Measurements from ENCODE around the gene GHR.

Gene GHR

GRCh38 chr5:42499016-42499415 lies 75.8 kb downstream of the GHR start:
- peaks cover 22% of the 10 kb centered on the region for H3K4me1 ChIP-seq (ENCODE audit: insufficient read depth, low read length)
- no peaks in the 10 kb centered on the region for H3K27me3 ChIP-seq (ENCODE audit: insufficient read depth, low read length)
- no peaks in the 10 kb centered on the region for H3K9me3 ChIP-seq (ENCODE audit: insufficient read depth, low read depth, low read length)
- no peak overlapping the region for H3K27ac ChIP-seq (ENCODE audit: low read length)
- H3K9ac ChIP-seq (ENCODE audit: low read depth, low read length), result no peak overlapping the region
- H3K36me3 ChIP-seq (ENCODE audit: insufficient read depth, low read depth, low read length), result no peaks in the 10 kb centered on the region
- no peak overlapping the region for H3K4me3 ChIP-seq (ENCODE audit: low read length)

DNA sequence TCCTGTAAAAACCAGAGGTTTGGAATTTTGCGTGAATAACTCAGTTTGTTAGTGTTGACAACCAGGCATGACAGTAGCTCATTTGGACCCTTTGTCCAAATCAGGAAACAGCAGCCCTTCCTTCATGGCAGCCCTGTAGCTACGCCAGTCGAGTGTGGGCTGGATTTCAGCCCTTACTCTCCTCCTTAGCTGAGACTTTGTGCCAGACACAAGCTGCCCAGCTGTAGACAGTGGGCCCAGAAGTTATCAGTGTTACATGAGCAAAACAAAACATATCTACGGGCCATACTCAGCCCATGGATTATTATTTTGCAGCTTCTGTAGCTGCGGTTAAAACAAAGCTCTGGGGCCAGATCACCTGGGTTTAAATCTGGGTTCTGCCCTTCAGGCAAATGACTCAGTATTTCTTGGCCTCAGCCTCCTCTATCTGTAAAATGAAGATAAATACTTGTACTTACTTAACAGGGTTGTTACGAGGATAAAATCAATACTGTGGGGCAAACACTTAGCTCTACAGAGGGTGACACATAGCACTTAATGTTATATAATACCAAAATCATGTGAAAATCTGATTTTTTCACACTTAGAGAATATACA lies 76.9 kb downstream of the GHR start:
- Histone ChIP-seq H3K36me3 (ENCODE audit: insufficient read depth, low read depth, low read length) (no peaks in the 10 kb centered on the region), H3K4me1 (ENCODE audit: insufficient read depth, low read length) (peaks cover 22% of the 10 kb centered on the region), H3K9ac (ENCODE audit: low read depth, low read length) (no peak overlapping the region), H3K9me3 (ENCODE audit: insufficient read depth, low read depth, low read length) (no peaks in the 10 kb centered on the region), H3K27ac (ENCODE audit: low read length) (no peak overlapping the region), H3K27me3 (ENCODE audit: insufficient read depth, low read length) (no peaks in the 10 kb centered on the region), H3K4me3 (ENCODE audit: low read length) (no peak overlapping the region)

DNA sequence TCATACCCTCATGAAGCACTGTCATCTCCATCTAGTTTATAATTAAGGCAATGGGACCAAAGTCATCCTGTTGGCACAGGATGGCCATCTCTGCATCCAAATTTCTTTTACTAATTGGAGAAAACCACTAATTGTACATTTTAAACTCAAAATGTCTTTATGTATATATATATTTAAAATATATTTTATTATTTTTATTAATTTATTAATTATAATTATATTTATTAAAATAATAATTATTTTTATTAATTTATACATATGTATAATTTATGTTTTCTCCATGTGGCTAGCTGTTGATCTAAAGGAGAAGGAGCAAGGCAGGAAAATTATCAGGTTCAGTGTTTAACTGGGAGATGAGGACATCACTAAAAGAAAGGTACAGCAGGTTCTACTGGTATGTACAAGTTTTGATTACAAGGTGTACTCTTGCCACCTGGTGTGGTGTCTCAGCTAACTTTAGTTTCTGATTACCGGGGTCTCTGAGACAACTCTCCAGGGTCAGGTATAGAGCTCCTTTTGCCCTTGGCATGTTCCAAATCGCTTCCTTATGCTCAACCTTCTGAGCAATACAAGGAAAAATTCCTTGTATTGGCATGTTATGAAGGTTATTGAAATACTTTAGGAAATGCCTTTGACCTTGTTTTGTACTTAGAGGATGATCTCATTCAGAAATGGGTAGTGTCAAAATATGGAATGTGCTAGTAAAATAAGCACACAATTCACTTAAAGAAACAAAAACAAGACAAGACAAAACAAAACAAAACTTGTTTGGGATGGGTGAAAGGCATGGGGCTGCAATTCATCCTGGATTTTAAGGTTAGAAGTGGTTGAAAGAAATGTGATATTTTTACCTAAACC lies 79.6 kb downstream of the GHR start:
- Histone ChIP-seq H3K9me3 (ENCODE audit: insufficient read depth, low read depth, low read length) (no peaks in the 10 kb centered on the region), H3K9ac (ENCODE audit: low read depth, low read length) (no peak overlapping the region), H3K27me3 (ENCODE audit: insufficient read depth, low read length) (no peaks in the 10 kb centered on the region), H3K27ac (ENCODE audit: low read length) (no peak overlapping the region), H3K36me3 (ENCODE audit: insufficient read depth, low read depth, low read length) (no peaks in the 10 kb centered on the region), H3K4me3 (ENCODE audit: low read length) (no peak overlapping the region), H3K4me1 (ENCODE audit: insufficient read depth, low read length) (peaks cover 7% of the 10 kb centered on the region)

- H3K4me1 ChIP-seq (ENCODE audit: insufficient read depth, low read length), result peaks cover 4% of the 10 kb centered on the region; the same call in 1 of the 2 replicates
- H3K36me3 ChIP-seq (ENCODE audit: insufficient read depth, low read depth, low read length), result no peaks in the 10 kb centered on the region
- H3K4me3 ChIP-seq (ENCODE audit: low read length), result no peak overlapping the region
- H3K9ac ChIP-seq (ENCODE audit: low read depth, low read length), result no peak overlapping the region
- no peaks in the 10 kb centered on the region for H3K27me3 ChIP-seq (ENCODE audit: insufficient read depth, low read length)
- no peaks in the 10 kb centered on the region for H3K9me3 ChIP-seq (ENCODE audit: insufficient read depth, low read depth, low read length)
- no peak overlapping the region for H3K27ac ChIP-seq (ENCODE audit: low read length)
These were observed 83.4 kb downstream of the GHR start for GRCh38 chr5:42506662-42507061.

DNA sequence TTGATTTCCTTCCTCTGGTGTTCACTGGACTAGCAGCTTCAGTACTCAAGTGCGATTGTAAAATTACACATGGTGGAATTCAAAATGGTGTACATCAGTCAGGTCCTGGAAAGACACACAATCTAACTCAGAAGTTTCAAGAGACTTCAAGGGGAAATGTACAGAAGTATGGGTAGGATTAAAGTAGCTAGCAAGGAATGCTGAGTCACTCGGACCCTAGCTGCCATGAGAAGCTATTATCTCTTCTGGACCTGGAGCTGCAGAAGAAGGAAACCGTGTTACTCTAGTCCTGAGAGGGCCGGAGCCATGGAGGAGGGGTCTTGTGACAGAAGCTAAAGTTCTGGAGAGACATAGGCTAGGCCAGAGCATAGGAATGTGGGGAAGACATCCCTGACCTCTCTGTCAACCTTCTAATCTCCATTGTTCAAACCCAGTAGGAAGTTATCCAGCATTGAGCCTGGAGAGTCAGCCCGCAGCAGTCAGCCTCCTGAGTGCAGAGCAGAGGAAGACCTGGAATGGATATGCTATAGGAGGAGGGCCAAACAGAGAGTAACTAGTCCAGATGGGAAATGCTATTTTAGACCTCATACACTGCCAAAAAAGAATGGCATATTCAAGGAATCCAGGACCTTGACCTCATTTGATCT lies 84.3 kb downstream of the GHR start:
- Histone ChIP-seq H3K36me3 (ENCODE audit: insufficient read depth, low read depth, low read length) (no peaks in the 10 kb centered on the region), H3K4me1 (ENCODE audit: insufficient read depth, low read length) (peaks cover 4% of the 10 kb centered on the region; the same call in 1 of the 2 replicates), H3K4me3 (ENCODE audit: low read length) (no peak overlapping the region), H3K9ac (ENCODE audit: low read depth, low read length) (no peak overlapping the region), H3K27ac (ENCODE audit: low read length) (no peak overlapping the region), H3K27me3 (ENCODE audit: insufficient read depth, low read length) (no peaks in the 10 kb centered on the region), H3K9me3 (ENCODE audit: insufficient read depth, low read depth, low read length) (no peaks in the 10 kb centered on the region)

GRCh38 chr5:42513246-42513645 lies 90.0 kb downstream of the GHR start:
- Histone ChIP-seq H3K27ac (ENCODE audit: low read length) (no peak overlapping the region), H3K27me3 (ENCODE audit: insufficient read depth, low read length) (no peaks in the 10 kb centered on the region), H3K36me3 (ENCODE audit: insufficient read depth, low read depth, low read length) (no peaks in the 10 kb centered on the region), H3K4me1 (ENCODE audit: insufficient read depth, low read length) (no peaks in the 10 kb centered on the region), H3K9me3 (ENCODE audit: insufficient read depth, low read depth, low read length) (no peaks in the 10 kb centered on the region), H3K4me3 (ENCODE audit: low read length) (no peak overlapping the region), H3K9ac (ENCODE audit: low read depth, low read length) (no peak overlapping the region)

- no peaks in the 10 kb centered on the region for H3K36me3 ChIP-seq (ENCODE audit: insufficient read depth, low read depth, low read length)
- no peaks in the 10 kb centered on the region for H3K27me3 ChIP-seq (ENCODE audit: insufficient read depth, low read length)
- H3K9me3 ChIP-seq (ENCODE audit: insufficient read depth, low read depth, low read length), result no peaks in the 10 kb centered on the region
- H3K9ac ChIP-seq (ENCODE audit: low read depth, low read length), result no peak overlapping the region
- no peak overlapping the region for H3K4me3 ChIP-seq (ENCODE audit: low read length)
- no peak overlapping the region for H3K27ac ChIP-seq (ENCODE audit: low read length)
- H3K4me1 ChIP-seq (ENCODE audit: insufficient read depth, low read length), result no peaks in the 10 kb centered on the region
These were observed 91.5 kb downstream of the GHR start for GRCh38 chr5:42514754-42515153.

DNA sequence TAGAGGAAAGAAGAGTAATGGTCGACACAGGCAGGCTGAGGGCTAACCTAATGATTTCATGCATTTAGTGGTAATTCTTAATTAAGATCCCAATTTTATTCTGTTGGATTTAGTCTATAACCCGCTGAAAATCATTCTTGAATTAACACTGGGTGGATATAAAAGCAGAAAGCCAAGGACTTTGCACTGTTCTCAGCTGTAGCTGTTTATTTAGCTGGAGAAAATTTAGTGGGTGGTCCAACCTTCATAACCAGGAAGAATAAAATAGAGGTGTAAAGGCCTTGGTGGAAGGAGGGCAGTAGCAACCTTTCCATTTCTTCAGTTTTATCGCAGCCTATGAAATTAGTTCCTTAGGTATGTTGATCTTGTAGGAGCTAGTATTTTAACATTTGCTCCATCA lies 92.3 kb downstream of the GHR start:
- no peaks in the 10 kb centered on the region for H3K27me3 ChIP-seq (ENCODE audit: insufficient read depth, low read length)
- no peak overlapping the region for H3K4me3 ChIP-seq (ENCODE audit: low read length)
- no peak overlapping the region for H3K27ac ChIP-seq (ENCODE audit: low read length)
- no peak overlapping the region for H3K9ac ChIP-seq (ENCODE audit: low read depth, low read length)
- no peaks in the 10 kb centered on the region for H3K9me3 ChIP-seq (ENCODE audit: insufficient read depth, low read depth, low read length)
- H3K36me3 ChIP-seq (ENCODE audit: insufficient read depth, low read depth, low read length), result no peaks in the 10 kb centered on the region
- H3K4me1 ChIP-seq (ENCODE audit: insufficient read depth, low read length), result no peaks in the 10 kb centered on the region

- Histone ChIP-seq H3K36me3 (ENCODE audit: insufficient read depth, low read depth, low read length) (no peaks in the 10 kb centered on the region), H3K27ac (ENCODE audit: low read length) (no peak overlapping the region), H3K4me1 (ENCODE audit: insufficient read depth, low read length) (no peaks in the 10 kb centered on the region), H3K9ac (ENCODE audit: low read depth, low read length) (no peak overlapping the region), H3K4me3 (ENCODE audit: low read length) (no peak overlapping the region), H3K9me3 (ENCODE audit: insufficient read depth, low read depth, low read length) (no peaks in the 10 kb centered on the region), H3K27me3 (ENCODE audit: insufficient read depth, low read length) (no peaks in the 10 kb centered on the region)
These were observed 93.2 kb downstream of the GHR start for GRCh38 chr5:42516282-42517042.

- Histone ChIP-seq H3K27ac (ENCODE audit: low read length) (no peak overlapping the region), H3K4me1 (ENCODE audit: insufficient read depth, low read length) (no peaks in the 10 kb centered on the region), H3K4me3 (ENCODE audit: low read length) (no peak overlapping the region), H3K9me3 (ENCODE audit: insufficient read depth, low read depth, low read length) (no peaks in the 10 kb centered on the region), H3K9ac (ENCODE audit: low read depth, low read length) (no peak overlapping the region), H3K27me3 (ENCODE audit: insufficient read depth, low read length) (no peaks in the 10 kb centered on the region), H3K36me3 (ENCODE audit: insufficient read depth, low read depth, low read length) (no peaks in the 10 kb centered on the region)
These were observed 93.9 kb downstream of the GHR start for GRCh38 chr5:42517164-42517563.

DNA sequence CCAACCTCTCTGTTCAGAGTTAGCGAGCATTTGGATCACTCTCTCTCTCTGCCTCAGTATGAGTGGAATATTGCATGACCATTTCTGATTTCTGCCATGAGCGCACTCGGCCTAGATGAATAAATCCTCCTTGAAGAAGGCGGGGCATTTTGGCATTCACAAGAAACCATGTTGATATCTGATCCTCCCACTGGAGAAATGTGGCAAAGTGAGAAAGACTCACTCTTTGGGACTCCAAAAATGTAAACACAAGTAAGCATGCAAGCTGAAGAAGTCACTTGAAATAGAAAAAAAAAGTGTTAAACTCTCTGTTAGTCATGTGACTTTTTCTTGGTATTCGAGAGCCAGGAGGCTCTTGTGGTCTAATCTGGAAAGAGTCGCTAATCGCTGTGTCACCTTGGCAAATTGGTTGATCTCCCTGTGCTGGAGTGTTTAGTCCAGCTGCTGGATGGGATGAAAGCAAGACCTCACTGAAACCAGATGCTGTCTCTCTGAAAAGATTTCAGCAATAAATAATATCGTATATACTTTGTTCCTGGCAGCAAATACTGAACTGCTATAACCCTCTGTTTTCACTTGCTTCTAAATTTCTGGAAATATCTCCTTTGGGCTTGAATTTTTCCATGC lies 95.5 kb downstream of the GHR start:
- Histone ChIP-seq H3K9ac (ENCODE audit: low read depth, low read length) (no peak overlapping the region), H3K4me1 (ENCODE audit: insufficient read depth, low read length) (no peaks in the 10 kb centered on the region), H3K36me3 (ENCODE audit: insufficient read depth, low read depth, low read length) (no peaks in the 10 kb centered on the region), H3K27me3 (ENCODE audit: insufficient read depth, low read length) (no peaks in the 10 kb centered on the region), H3K4me3 (ENCODE audit: low read length) (no peak overlapping the region), H3K27ac (ENCODE audit: low read length) (no peak overlapping the region), H3K9me3 (ENCODE audit: insufficient read depth, low read depth, low read length) (no peaks in the 10 kb centered on the region)

Measured in iPS-20b (cell line).